ENCODE results near the gene STPG3.

DNA sequence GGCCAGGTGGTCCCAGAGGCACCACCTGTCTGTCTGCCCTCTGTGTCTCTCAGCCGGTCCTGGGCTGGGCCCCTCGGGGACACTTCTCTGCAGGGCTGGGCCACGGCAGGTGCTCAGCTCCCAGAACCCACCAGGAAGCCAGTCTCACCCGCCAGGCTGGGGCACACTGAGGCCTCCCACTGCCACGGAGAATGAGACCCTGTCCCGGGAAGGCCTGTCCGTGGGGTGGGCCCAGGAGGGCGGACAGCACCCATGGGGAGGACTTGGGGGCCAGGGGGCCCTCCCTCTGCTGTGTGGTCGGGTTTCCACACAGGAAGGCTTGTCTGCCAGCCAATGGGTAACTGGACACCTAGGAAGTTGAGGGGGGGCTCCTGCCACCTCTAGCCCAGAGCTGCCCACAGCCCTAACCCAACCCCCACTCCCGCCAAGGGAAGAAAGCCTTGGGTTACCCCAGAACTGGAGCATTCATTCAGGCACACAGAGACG is 14.1 kb upstream of the STPG3 start:
- TF ChIP-seq, protein P1, sequence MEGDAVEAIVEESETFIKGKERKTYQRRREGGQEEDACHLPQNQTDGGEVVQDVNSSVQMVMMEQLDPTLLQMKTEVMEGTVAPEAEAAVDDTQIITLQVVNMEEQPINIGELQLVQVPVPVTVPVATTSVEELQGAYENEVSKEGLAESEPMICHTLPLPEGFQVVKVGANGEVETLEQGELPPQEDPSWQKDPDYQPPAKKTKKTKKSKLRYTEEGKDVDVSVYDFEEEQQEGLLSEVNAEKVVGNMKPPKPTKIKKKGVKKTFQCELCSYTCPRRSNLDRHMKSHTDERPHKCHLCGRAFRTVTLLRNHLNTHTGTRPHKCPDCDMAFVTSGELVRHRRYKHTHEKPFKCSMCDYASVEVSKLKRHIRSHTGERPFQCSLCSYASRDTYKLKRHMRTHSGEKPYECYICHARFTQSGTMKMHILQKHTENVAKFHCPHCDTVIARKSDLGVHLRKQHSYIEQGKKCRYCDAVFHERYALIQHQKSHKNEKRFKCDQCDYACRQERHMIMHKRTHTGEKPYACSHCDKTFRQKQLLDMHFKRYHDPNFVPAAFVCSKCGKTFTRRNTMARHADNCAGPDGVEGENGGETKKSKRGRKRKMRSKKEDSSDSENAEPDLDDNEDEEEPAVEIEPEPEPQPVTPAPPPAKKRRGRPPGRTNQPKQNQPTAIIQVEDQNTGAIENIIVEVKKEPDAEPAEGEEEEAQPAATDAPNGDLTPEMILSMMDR (IDR thresholded peaks at IDR 0.05; ENCODE audit: low read depth, low read length): no peak
- TF ChIP-seq, protein P2, sequence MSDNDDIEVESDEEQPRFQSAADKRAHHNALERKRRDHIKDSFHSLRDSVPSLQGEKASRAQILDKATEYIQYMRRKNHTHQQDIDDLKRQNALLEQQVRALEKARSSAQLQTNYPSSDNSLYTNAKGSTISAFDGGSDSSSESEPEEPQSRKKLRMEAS (IDR thresholded peaks at IDR 0.05; ENCODE audit: low read depth, low read length): peak; percentile 29; the same call in 1 of the 2 replicates
- no peak for TF ChIP-seq POLR2A (IDR thresholded peaks at IDR 0.05; ENCODE audit: extremely low read depth, insufficient read length)
- TF ChIP-seq MYC (IDR thresholded peaks at IDR 0.05; ENCODE audit: low read depth, low read length): 0 out of 2 replicates have a peak, but pooled peaks have one; percentile 41

Measured in NB4 (cell line).